Sigmoid colon (tissue), 4 donors: ENCODE measurements around the gene DNAJC8.

Experiments
- EP300 ChIP-seq, 4 donors: sonication (generic); formaldehyde crosslinking; IDR thresholded peaks; one replicate each; pipeline ENCODE4 v1.6.1; 2017; ENCODE audit warnings: antibody characterized with exemption in 4 of 4
- POLR2A ChIP-seq, 2 donors: fragments of 450-650 bp; IDR thresholded peaks; one replicate each; pipeline ENCODE4 v1.6.1; 2016; ENCODE audit warnings: antibody characterized with exemption in 2 of 2, mild to moderate bottlenecking in 2 of 2, moderate library complexity in 2 of 2
- POLR2AphosphoS5 ChIP-seq, 4 donors: sonication (generic); formaldehyde crosslinking; IDR thresholded peaks; one replicate each; pipeline ENCODE4 v1.6.1; 2017; ENCODE audit warnings: antibody characterized with exemption in 4 of 4
- TF ChIP-seq, protein P1 (sequence below), 4 experiments: fragments of 450-650 bp in 3 of 4; fragments of 200-600 bp in 1 of 4; IDR thresholded peaks; one replicate each; pipeline ENCODE4 v1.5.1; 2016 to 2019; ENCODE audit warnings: antibody characterized with exemption in 4 of 4, mild to moderate bottlenecking in 3 of 4, moderate library complexity in 2 of 4

DNA sequence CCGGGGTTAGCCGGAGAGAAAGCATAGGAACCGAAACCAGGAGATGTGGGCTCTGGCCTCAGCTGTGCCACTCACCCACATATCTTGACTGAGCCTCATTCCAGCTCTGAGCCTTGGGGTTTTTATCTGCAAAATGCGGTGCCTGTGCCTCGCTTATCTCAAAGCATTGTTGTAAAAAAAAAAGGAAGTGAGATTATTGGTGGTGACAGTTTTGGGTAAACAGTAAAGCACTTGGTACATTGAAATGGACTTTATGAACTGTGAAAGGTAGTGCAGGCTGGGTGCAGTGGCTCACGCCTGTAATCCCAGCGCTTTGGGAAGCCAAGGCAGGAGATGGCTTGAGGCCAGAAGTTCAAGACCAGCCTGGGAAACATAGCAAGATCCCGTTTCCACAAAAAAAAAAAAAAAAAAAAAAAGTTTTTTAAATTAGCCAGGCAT is 60.1 kb downstream of the DNAJC8 start:
- TF ChIP-seq, protein P1, sequence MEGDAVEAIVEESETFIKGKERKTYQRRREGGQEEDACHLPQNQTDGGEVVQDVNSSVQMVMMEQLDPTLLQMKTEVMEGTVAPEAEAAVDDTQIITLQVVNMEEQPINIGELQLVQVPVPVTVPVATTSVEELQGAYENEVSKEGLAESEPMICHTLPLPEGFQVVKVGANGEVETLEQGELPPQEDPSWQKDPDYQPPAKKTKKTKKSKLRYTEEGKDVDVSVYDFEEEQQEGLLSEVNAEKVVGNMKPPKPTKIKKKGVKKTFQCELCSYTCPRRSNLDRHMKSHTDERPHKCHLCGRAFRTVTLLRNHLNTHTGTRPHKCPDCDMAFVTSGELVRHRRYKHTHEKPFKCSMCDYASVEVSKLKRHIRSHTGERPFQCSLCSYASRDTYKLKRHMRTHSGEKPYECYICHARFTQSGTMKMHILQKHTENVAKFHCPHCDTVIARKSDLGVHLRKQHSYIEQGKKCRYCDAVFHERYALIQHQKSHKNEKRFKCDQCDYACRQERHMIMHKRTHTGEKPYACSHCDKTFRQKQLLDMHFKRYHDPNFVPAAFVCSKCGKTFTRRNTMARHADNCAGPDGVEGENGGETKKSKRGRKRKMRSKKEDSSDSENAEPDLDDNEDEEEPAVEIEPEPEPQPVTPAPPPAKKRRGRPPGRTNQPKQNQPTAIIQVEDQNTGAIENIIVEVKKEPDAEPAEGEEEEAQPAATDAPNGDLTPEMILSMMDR (IDR thresholded peaks at IDR 0.05) = no peak
- TF ChIP-seq POLR2AphosphoS5 (IDR thresholded peaks at IDR 0.05) (no peak), POLR2A (IDR thresholded peaks at IDR 0.05) (no peak), EP300 (IDR thresholded peaks at IDR 0.05) (no peak)
